Tibial nerve (tissue), 4 donors: Measurements from ENCODE around the gene DISC1. TPM values are rescaled to one million over a fixed set of nuclear protein-coding genes. Genes with fewer than 3 reads are reported as not detected.
A peak's percentile ranks its signal among the peaks of the same experiment; 100 is the strongest.

Experiments used
- DNase-seq, 2 donors: peaks; one replicate each; pipeline ENCODE4 v3.0.0-alpha.2; 2019; ENCODE audit warnings: low spot score in 2 of 2
- H3K27ac ChIP-seq, 4 donors: fragments of 200-600 bp; sonication (generic) in 3 of 4; one replicate each; pipeline ENCODE4 v1.5.1; 2017 to 2019; ENCODE audit warnings: mild to moderate bottlenecking in 1 of 4
- H3K27me3 ChIP-seq, 2 donors: fragments of 200-600 bp; sonication (generic) in 1 of 2; one replicate each; pipeline versions ENCODE4 v1.5.1 to v1.6.0; 2017 to 2019
- H3K36me3 ChIP-seq, 3 donors: fragments of 200-600 bp; sonication (generic); one replicate each; pipeline ENCODE4 v1.5.1; 2018 to 2019
- H3K4me1 ChIP-seq, 4 donors: fragments of 200-600 bp; sonication (generic) in 3 of 4; one replicate each; pipeline ENCODE4 v1.5.1; 2017 to 2019
- H3K4me3 ChIP-seq, 4 donors: fragments of 200-600 bp; sonication (generic) in 3 of 4; one replicate each; pipeline ENCODE4 v1.5.1; 2017 to 2019; ENCODE audit warnings: mild to moderate bottlenecking in 1 of 4, moderate library complexity in 1 of 4
- H3K9me3 ChIP-seq, 4 donors: fragments of 200-600 bp; sonication (generic) in 3 of 4; one replicate each; pipeline ENCODE4 v1.5.1; 2017 to 2019
- EP300 ChIP-seq, 2 donors: sonication (generic); formaldehyde crosslinking; IDR thresholded peaks; one replicate each; pipeline ENCODE4 v1.6.1; 2017; ENCODE audit warnings: antibody characterized with exemption in 2 of 2, mild to moderate bottlenecking in 1 of 2
- POLR2A ChIP-seq, 2 donors: fragments of 450-650 bp; IDR thresholded peaks; one replicate each; pipeline ENCODE4 v1.6.1; 2017; ENCODE audit warnings: antibody characterized with exemption in 2 of 2, mild to moderate bottlenecking in 2 of 2, moderate library complexity in 2 of 2
- WGBS, 2 donors: methylation state at CpG; one replicate each; pipeline ENCODE4 v1.1.5; 2018; 5-methylcytosine and 5-hydroxymethylcytosine counted together
- total RNA-seq, 4 donors: library from RNA; depleted of rRNA; stranded (reverse); fragments of >200 nt; gene quantifications; one replicate each; pipeline ENCODE4 v1.1.0, GENCODE V29; 2016
- TF ChIP-seq, protein P1 (sequence below), 5 experiments: fragments of 200-600 bp in 3 of 5; fragments of 450-650 bp in 2 of 5; sonication (generic) in 3 of 5; IDR thresholded peaks; one replicate each; pipeline ENCODE4 v1.5.1; 2016 to 2019; ENCODE audit warnings: antibody characterized with exemption in 5 of 5, mild to moderate bottlenecking in 3 of 5, moderate library complexity in 2 of 5

The DISC1 gene
- total RNA-seq, 4 donors from 2014 or later = 29.9 to 39.0 (median 32.7) TPM

DNA sequence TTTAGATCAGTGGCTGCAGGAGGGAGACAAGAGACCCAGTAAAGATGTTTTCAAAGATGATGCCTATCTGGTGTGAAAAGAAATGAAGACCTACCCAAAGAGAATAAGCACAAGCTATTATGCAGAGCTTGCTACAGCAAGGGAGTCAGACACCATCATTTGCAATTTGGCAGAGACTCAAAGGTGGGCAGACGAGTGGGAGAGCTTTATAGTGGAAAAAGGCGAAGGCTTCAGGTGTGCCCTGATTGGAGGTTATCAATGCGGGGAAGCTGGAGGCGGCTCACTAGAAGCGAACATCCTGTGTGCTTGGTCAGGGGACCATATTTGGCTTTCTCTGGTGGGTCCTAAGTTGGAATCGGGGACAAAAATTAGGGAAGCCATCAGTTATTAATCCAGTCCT, 183.8 kb downstream of the DISC1 start:
- no peak overlapping the region for H3K27ac ChIP-seq
- H3K27me3 ChIP-seq = no peaks in the 10 kb centered on the region
- no peaks in the 10 kb centered on the region for H3K9me3 ChIP-seq
- H3K4me3 ChIP-seq = no peak overlapping the region
- TF ChIP-seq, protein P1, sequence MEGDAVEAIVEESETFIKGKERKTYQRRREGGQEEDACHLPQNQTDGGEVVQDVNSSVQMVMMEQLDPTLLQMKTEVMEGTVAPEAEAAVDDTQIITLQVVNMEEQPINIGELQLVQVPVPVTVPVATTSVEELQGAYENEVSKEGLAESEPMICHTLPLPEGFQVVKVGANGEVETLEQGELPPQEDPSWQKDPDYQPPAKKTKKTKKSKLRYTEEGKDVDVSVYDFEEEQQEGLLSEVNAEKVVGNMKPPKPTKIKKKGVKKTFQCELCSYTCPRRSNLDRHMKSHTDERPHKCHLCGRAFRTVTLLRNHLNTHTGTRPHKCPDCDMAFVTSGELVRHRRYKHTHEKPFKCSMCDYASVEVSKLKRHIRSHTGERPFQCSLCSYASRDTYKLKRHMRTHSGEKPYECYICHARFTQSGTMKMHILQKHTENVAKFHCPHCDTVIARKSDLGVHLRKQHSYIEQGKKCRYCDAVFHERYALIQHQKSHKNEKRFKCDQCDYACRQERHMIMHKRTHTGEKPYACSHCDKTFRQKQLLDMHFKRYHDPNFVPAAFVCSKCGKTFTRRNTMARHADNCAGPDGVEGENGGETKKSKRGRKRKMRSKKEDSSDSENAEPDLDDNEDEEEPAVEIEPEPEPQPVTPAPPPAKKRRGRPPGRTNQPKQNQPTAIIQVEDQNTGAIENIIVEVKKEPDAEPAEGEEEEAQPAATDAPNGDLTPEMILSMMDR (IDR thresholded peaks at IDR 0.05) = no peak
- TF ChIP-seq EP300 (IDR thresholded peaks at IDR 0.05) = no peak
- no peak for TF ChIP-seq POLR2A (IDR thresholded peaks at IDR 0.05)
- WGBS, 2 donors = 91 to 92% methylated on average over 6 of the region's 6 CpGs
- peaks cover 0 to 10% (median 0%) of the 10 kb centered on the region in 4 donors for H3K4me1 ChIP-seq
- H3K36me3 ChIP-seq = peaks cover 0 to 22% (median 0%) of the 10 kb centered on the region in 3 donors
- no peak for DNase-seq

DNA sequence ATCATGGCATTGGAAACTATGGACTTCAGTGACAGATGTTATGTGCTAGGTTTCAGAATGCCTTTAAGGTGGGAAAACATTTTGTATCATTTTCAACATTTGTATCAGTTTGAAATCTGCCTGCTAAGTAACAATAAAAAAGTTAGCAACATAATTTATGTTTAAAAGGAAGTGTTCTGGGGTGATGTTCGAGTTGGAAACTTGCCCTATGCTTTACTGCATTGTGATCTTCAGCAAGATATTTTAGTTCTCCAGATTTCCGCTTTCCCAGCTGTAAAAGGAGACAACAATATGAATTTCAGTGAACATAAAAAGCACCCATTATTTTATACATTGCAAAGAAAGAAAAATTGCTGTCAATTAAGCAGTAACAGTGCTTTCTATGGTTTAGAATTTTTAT, 187.4 kb downstream of the DISC1 start:
- WGBS, 2 donors = 47 to 49% methylated on average over 2 of the region's 2 CpGs
- H3K9me3 ChIP-seq = no peaks in the 10 kb centered on the region
- TF ChIP-seq, protein P1 (IDR thresholded peaks at IDR 0.05) = no peak
- no peak for TF ChIP-seq POLR2A (IDR thresholded peaks at IDR 0.05)
- no peak for TF ChIP-seq EP300 (IDR thresholded peaks at IDR 0.05)
- peaks cover 0 to 35% (median 0%) of the 10 kb centered on the region in 3 donors for H3K36me3 ChIP-seq
- H3K27ac ChIP-seq = no peak overlapping the region
- no peaks in the 10 kb centered on the region for H3K27me3 ChIP-seq
- H3K4me1 ChIP-seq = no peaks in the 10 kb centered on the region
- no peak for DNase-seq
- no peak overlapping the region for H3K4me3 ChIP-seq

DNA sequence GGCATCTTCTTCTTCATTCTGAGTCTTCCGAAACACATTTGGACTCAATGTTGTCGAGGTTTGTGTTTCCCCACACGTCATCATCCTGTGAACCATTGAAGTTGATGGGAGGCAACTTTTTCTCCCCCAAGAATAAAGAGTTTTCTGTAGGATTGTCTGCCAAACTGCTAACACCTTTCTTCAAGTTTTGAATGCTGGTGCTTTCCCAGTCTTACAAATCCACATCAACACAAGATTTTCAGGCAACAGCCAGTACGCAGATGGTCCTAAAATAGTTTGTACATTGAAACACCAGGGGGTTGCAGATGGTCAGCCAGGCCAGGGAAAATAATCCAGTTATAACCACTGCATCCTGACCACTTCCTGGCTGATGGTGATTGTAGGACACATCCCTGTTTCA, 187.9 kb downstream of the DISC1 start:
- 68 to 69% methylated on average over 4 of the region's 4 CpGs for WGBS, 2 donors
- no peak overlapping the region for H3K4me3 ChIP-seq
- no peak overlapping the region for H3K27ac ChIP-seq

DNA sequence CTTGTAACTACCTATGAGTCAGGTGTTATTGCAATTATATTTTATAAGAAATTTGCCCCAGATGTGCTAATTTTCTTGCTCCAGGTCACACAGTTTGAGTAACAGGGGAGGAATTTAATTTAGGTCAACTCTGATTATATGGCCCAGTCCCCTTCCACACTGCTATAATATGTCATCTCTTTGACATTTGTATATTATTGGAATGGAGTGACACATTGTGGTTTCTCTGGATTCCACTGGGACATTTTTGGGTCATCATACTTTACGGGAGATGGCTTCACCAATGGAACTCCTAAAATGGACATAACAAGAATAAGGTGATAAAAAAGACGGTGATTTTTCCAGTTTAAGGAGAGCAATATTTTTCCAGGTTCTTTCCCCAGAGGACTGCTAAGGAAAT, 191.2 kb downstream of the DISC1 start:
- H3K9me3 ChIP-seq = no peaks in the 10 kb centered on the region
- TF ChIP-seq, protein P1 (IDR thresholded peaks at IDR 0.05) = no peak
- TF ChIP-seq POLR2A (IDR thresholded peaks at IDR 0.05) = no peak
- no peak for TF ChIP-seq EP300 (IDR thresholded peaks at IDR 0.05)
- H3K4me3 ChIP-seq = no peak overlapping the region
- 88% methylated on average over 2 of the region's 2 CpGs for whole genome bisulfite sequencing, 2 donors
- H3K27me3 ChIP-seq = no peaks in the 10 kb centered on the region
- H3K36me3 ChIP-seq = peaks cover 0 to 38% (median 0%) of the 10 kb centered on the region in 3 donors
- DNase-seq = no peak
- H3K27ac ChIP-seq = no peak overlapping the region
- H3K4me1 ChIP-seq = no peaks in the 10 kb centered on the region

More for the DNA sequence above, 187.9 kb downstream of the DISC1 start:
- no peaks in the 10 kb centered on the region for H3K4me1 ChIP-seq
- TF ChIP-seq EP300 (IDR thresholded peaks at IDR 0.05) (no peak), POLR2A (IDR thresholded peaks at IDR 0.05) (no peak)
- TF ChIP-seq, protein P1 (IDR thresholded peaks at IDR 0.05) = no peak
- no peak for DNase-seq
- H3K36me3 ChIP-seq = peaks cover 0 to 35% (median 0%) of the 10 kb centered on the region in 3 donors
- no peaks in the 10 kb centered on the region for H3K27me3 ChIP-seq
- H3K9me3 ChIP-seq = no peaks in the 10 kb centered on the region

DNA sequence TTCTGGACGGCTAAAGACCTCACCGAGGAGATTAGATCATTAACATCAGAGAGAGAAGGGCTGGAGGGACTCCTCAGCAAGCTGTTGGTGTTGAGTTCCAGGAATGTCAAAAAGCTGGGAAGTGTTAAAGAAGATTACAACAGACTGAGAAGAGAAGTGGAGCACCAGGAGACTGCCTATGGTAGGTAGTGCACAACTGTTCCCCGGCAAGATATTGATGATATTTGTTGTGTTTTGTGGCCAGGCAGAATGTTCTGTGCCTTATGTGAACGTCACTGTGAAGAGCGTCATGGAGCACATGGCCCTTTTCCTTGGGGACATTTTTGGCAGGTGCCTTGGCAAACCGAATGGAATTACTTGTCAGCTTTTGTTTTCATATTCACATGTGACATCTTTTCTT, 191.7 kb downstream of the DISC1 start:
- peaks cover 0 to 33% (median 0%) of the 10 kb centered on the region in 3 donors for H3K36me3 ChIP-seq
- no peak overlapping the region for H3K27ac ChIP-seq
- H3K9me3 ChIP-seq = no peaks in the 10 kb centered on the region
- DNase-seq = peak; percentile 21 to 22
- TF ChIP-seq, protein P1 (IDR thresholded peaks at IDR 0.05) = no peak
- no peak for TF ChIP-seq POLR2A (IDR thresholded peaks at IDR 0.05)
- peak in 1 of 2 donors; percentile 45 for TF ChIP-seq EP300 (IDR thresholded peaks at IDR 0.05)
- 64 to 65% methylated on average over 6 of the region's 6 CpGs for WGBS, 2 donors
- no peak overlapping the region for H3K4me3 ChIP-seq
- no peaks in the 10 kb centered on the region for H3K27me3 ChIP-seq
- no peaks in the 10 kb centered on the region for H3K4me1 ChIP-seq
